ENCODE data around the gene FAXC.

DNA sequence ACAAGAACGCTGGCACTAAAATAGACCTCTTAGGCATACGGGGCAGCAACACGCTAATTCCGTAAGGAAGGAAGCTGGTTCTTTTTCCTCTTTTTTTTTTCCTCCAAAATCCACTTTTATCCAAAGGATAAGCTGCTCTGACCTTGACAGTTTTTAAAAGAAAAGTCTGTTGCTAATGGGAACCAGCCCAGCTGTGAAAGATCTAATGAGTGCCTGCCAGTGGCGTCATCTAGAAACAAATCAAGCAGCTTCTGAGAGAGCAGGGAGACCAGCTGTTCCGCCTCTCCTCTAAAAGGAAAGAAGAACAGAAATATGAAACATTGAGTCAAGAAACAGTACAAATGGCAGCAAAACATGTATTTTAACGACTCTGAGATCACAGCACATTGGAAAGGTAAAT is 78.6 kb downstream of the FAXC start:
- no peak for TF ChIP-seq EP300 (IDR thresholded peaks at IDR 0.05)
- TF ChIP-seq, protein P1, sequence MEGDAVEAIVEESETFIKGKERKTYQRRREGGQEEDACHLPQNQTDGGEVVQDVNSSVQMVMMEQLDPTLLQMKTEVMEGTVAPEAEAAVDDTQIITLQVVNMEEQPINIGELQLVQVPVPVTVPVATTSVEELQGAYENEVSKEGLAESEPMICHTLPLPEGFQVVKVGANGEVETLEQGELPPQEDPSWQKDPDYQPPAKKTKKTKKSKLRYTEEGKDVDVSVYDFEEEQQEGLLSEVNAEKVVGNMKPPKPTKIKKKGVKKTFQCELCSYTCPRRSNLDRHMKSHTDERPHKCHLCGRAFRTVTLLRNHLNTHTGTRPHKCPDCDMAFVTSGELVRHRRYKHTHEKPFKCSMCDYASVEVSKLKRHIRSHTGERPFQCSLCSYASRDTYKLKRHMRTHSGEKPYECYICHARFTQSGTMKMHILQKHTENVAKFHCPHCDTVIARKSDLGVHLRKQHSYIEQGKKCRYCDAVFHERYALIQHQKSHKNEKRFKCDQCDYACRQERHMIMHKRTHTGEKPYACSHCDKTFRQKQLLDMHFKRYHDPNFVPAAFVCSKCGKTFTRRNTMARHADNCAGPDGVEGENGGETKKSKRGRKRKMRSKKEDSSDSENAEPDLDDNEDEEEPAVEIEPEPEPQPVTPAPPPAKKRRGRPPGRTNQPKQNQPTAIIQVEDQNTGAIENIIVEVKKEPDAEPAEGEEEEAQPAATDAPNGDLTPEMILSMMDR (IDR thresholded peaks at IDR 0.05), result no peak

All from suprapubic skin (tissue), 3 donors.